GM21381 (cell line): Measurements from ENCODE around the gene EP400.

Source experiments
- ATAC-seq: cut with Tn5 transposase; IDR thresholded peaks from one replicate; pipeline ENCODE4 v1.9.1; 2021; ENCODE audit warnings: mild to moderate bottlenecking, moderate library complexity; ENCODE audit not compliant: unreplicated experiment

EP400 gene

GRCh38 chr12:132064631-132065030 lies 114.9 kb downstream of the EP400 start:
- ATAC-seq: no peak

DNA sequence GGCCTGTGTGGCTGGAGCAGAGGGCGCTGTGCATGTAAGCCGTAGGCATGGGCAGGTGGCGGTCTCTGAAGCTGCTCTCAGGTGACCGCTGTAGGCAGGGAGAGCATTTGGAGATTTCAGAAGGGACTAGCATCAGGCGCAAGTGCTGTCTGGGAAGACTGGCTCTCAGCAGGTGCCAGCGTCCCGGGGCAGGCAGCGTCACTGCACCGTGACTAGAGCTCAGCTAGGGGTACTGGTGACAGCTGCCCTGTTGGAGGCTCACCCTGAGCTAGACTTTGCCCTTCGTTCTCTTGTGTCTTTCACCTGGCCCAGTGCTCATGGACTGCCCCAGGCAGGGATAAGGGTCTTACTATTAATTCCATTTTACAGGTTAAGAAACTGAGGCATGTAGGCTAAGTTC lies 115.5 kb downstream of the EP400 start:
- ATAC-seq: no peak

DNA sequence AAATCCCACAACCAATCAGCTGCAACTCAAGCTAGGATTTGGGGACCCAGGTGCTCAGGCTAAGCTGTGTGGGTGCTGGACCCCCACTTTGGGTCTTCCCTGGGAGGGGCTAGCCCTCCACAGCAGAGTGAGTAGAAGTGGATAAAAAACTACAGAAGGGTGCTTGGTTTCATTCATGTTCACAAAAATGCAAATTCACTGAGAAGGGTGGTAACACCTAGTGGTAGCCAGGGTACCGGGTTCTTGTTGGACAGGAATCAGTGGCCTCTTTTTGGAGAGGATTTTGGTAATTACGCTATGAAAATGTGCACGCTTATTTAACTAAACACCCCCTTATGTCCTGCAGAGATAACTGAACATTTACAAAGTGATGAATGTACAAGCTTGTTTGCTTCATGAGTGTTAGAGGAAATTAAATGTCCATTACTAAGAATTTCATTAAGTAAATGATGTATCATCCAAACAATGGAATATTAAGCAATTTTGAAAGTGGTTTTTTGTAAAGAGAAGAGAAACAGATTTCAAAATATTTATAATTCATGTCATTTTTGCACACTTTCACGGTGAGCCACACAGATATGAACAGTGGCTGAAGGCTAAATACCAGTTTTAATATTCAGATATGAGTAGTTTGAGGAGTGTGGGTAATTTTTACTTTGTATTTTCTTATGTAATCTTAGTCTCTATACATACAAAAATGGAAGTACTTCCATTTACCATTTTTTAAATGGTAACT lies 116.0 kb downstream of the EP400 start:
- no peak for ATAC-seq

- no peak for ATAC-seq
These were observed 116.6 kb downstream of the EP400 start for GRCh38 chr12:132066345-132066685.

- ATAC-seq: no peak
These were observed 117.0 kb downstream of the EP400 start for GRCh38 chr12:132066749-132067148.

GRCh38 chr12:132067182-132067581 lies 117.4 kb downstream of the EP400 start:
- ATAC-seq: no peak

GRCh38 chr12:132068250-132068649 lies 118.5 kb downstream of the EP400 start:
- ATAC-seq: no peak

- ATAC-seq: no peak
These were observed 119.7 kb downstream of the EP400 start for GRCh38 chr12:132069336-132069985.

DNA sequence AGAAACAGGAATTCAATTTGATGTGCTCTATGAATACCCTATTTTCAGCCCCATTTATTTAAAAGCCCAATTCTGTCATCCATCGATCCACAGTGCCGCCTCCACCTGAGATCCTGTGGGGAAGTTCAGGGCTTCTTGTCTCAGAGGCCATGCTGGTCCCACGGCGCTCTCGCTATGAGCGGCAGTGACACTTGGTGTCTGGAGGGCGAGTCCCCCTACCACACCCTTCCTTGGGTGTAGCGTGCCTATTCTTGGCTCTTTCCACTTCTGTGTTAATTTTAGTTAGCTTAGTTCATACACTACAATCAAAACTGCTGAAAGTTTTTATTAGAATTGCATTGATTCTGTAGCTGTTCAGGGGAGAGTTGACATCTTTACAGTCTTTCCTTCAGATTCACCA lies 120.6 kb downstream of the EP400 start:
- no peak for ATAC-seq

GRCh38 chr12:132071040-132071810 lies 121.5 kb downstream of the EP400 start:
- peak; percentile 76 for ATAC-seq

- no peak for ATAC-seq
These were observed 122.2 kb downstream of the EP400 start for GRCh38 chr12:132071830-132072384.

- ATAC-seq: no peak
These were observed 124.5 kb downstream of the EP400 start for GRCh38 chr12:132074216-132074615.

DNA sequence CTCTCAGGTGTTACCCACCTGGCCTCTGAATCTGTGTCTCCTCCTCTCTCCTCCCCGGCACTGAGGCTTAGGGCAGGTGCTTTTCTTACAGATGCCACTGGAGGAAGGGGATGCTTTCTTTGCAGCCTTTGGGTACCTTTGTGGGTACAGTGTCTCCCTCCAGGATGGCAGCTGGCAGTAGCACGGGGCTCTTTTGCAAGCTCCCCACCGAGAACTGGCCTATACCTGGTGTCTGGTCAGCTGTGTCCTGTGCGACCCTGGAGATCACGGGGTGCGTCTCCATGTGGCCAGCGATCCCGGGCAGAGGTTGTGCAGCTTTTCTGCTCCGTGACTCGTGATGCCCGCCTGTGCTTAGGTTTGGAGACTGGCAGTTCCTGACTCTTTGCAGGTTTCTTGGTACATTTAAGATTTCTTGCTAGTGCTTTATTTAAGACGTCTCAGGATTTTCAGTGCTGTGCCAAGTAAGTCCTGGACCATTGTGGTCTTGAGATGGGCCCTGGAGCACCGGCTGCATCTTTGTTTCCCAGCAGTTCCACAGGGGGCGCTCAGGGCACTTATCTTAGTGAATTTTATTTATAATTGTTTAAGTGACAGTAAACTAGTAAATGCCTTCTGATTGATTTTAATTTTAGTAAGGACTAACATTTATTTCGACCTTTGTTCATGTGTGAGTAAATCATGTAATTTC lies 125.4 kb downstream of the EP400 start:
- no peak for ATAC-seq

- no peak for ATAC-seq
These were observed 126.2 kb downstream of the EP400 start for GRCh38 chr12:132075714-132076553.

DNA sequence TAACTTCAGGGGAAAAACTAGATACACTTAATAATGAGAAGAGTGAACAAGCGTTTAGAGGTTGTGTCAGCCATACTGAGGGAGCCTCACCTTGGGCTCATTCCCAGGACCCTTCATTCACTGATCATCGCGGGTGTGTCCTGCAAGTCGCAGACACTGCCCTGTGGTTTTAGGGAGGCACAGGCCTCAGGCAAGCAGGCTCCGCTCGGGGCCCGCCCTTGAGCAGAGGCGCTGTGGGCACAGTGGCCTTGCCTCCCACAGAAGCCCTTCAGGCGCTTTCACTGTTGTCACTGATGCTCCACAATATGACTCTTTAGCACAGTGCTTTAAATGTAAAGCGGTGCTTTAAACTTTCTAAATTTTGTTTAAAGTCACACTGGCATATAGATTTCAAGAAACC lies 127.0 kb downstream of the EP400 start:
- no peak for ATAC-seq

DNA sequence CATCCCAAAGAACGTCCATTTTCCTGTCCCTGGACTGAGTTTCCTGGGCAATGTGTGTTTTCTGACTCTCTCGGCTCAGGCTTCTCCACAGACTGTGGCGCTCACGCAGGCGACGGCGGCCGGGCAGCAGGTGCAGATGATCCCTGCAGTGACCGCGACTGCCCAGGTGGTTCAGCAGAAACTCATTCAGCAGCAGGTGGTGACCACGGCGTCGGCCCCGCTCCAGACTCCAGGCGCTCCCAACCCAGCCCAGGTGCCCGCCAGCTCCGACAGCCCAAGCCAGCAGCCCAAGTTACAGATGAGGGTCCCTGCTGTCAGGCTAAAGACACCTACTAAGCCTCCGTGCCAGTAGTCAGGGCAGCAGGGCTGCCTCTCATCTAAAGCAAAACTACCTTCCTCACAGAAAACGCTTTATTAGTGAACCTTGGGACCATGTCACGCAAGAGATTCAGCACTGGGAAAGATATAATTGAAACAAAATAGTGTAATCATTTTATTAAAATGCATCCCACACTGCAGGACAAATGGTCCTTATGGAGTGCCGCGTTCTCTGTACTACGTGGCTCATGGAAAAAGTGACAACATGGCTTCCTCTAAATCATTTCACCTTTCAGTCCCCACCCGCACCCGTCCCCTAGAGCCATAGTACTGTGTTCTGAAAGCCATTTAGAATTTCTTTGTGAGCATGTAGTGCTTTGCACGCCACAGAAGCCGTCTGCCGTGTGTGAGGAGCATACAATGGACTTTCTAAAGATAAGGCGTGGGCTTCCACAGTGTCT lies 127.8 kb downstream of the EP400 start:
- no peak for ATAC-seq

GRCh38 chr12:132078190-132078589 lies 128.4 kb downstream of the EP400 start:
- no peak for ATAC-seq

DNA sequence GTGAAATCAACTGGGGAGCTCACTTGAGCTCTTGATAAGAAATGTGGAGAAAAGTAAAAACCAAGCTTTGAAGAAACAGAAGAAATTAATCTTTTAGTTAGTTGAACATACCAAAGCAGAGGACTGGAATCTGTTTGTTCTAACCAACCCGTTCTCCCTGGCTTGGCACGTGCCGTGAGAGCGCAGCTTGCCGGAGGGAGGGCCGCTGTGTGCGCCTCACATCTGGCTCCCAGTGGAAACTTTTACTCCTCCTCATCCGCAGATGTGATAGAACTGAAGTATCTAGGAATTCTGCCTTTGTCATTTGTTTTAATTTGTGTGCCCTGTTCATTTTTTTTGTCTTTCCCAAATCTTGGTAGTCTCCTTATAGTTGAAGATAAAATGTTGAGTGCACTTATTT lies 129.5 kb downstream of the EP400 start:
- ATAC-seq: no peak

DNA sequence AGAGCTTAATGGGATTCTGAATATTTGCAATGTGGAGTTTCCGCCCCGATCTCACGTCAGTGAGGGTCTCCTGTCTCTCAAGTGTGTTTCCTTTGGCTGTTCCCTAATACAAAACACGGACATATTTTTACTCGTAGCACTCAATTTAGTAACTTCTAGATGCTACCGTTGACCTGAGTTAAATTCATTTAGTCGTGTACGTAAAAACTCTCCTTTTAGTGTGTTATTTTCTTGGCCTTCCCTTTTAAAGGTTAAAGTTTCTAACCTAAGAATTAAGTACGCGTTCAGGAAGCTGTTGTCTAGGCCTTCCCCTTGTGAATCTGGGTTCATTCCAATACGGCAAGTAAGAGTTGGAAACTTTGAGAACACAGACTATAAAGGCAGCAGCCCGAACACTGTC lies 130.0 kb downstream of the EP400 start:
- no peak for ATAC-seq
